ENCODE results near the gene COBLL1. TPM values are rescaled to one million over a fixed set of nuclear protein-coding genes. Genes with fewer than 3 reads are reported as not detected.

COBLL1 gene
- total RNA-seq, 1 donor from 2014 or later, result 18.6 TPM

DNA sequence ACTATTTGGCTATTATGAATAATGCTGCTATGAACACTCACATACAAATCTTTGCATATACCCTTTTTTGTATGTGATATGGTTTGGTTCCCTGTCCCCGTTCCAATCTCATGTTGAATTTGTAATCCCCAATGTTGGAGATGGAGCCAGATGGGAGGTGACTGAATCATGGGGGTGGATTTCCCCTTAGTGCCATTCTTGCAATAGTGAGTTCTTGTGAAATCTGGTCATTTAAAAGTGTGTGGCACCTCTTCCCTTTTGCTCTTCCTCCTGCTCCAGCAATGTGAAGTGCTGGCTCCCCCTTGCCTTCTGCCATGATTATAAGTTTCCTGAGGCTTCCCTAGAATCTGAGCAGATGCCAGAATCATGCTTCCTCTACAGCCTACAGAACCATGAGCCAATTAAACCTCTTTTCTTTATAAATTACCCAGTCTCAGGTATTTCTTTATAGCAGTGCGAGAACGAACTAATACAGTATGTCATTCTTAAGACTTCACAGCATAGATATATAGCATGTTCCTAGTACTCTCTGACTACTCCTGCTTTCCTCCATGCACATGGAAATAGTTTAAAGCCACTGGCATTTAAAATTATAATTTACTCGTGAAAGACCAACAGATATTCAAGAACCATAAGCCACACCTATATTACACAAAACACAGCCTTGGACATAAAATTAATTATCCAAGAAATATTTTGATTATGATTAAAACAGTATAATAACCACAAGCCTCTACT, 75.2 kb downstream of the COBLL1 start:
- no peaks in the 10 kb centered on the region for H3K9me3 ChIP-seq (ENCODE audit: insufficient read depth, low read depth, low read length)
- H3K27ac ChIP-seq (ENCODE audit: low read depth, low read length), result no peak overlapping the region
- H3K4me3 ChIP-seq (ENCODE audit: insufficient read depth, low read depth, low read length), result no peak overlapping the region
- H3K36me3 ChIP-seq (ENCODE audit: insufficient read depth, low read length), result no peaks in the 10 kb centered on the region
- H4K20me1 ChIP-seq (ENCODE audit: insufficient read depth, low read length), result no peaks in the 10 kb centered on the region
- FAIRE-seq (no peak), DNase-seq (ENCODE audit: low read depth) (no peak)
- Mint-ChIP-seq H3K9me3 (ENCODE audit: unreplicated experiment) (no peaks in the 10 kb centered on the region), H3K27me3 (ENCODE audit: low read depth, unreplicated experiment) (no peaks in the 10 kb centered on the region), H3K4me3 (ENCODE audit: unreplicated experiment) (no peak overlapping the region), H3K36me3 (ENCODE audit: low read depth, unreplicated experiment) (no peaks in the 10 kb centered on the region), H3K4me1 (ENCODE audit: low read depth, unreplicated experiment) (peaks cover 8% of the 10 kb centered on the region), H3K27ac (ENCODE audit: unreplicated experiment) (no peak overlapping the region)
- no peak overlapping the region for H2AFZ ChIP-seq (ENCODE audit: low read depth, low read length)
- H3K27me3 ChIP-seq (ENCODE audit: insufficient read depth, low read length), result no peaks in the 10 kb centered on the region
- H3K4me1 ChIP-seq (ENCODE audit: insufficient read depth, low read length), result no peaks in the 10 kb centered on the region
- H3K4me2 ChIP-seq (ENCODE audit: low read length), result no peak overlapping the region
- TF ChIP-seq EZH2 (IDR thresholded peaks at IDR 0.05; ENCODE audit: insufficient read depth, low read length), result no peak
- TF ChIP-seq, protein P1, sequence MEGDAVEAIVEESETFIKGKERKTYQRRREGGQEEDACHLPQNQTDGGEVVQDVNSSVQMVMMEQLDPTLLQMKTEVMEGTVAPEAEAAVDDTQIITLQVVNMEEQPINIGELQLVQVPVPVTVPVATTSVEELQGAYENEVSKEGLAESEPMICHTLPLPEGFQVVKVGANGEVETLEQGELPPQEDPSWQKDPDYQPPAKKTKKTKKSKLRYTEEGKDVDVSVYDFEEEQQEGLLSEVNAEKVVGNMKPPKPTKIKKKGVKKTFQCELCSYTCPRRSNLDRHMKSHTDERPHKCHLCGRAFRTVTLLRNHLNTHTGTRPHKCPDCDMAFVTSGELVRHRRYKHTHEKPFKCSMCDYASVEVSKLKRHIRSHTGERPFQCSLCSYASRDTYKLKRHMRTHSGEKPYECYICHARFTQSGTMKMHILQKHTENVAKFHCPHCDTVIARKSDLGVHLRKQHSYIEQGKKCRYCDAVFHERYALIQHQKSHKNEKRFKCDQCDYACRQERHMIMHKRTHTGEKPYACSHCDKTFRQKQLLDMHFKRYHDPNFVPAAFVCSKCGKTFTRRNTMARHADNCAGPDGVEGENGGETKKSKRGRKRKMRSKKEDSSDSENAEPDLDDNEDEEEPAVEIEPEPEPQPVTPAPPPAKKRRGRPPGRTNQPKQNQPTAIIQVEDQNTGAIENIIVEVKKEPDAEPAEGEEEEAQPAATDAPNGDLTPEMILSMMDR (IDR thresholded peaks at IDR 0.05; ENCODE audit: insufficient read depth, low read depth, low read length), result no peak
- H3K9ac ChIP-seq (ENCODE audit: low read length), result no peak overlapping the region
- H3K79me2 ChIP-seq (ENCODE audit: insufficient read depth, low read length), result no peaks in the 10 kb centered on the region

DNA sequence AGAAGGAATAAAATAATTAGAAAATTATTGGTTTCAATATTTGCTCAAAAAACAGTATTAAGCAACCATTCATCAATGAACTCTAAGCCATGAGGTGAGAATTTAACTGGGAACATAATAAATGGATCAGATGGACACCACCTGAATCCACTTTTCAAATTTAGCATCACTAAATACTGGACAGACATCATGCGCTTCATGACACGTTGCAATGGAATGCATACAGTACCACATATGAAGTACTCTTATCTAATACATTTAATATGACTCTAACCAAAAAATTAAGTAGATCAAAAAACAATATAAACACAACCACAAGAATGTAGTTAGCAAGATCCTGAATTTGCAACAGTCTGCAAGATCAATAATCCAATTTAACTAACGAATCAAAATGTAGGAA, 76.6 kb downstream of the COBLL1 start:
- no peaks in the 10 kb centered on the region for H3K27me3 ChIP-seq (ENCODE audit: insufficient read depth, low read length)
- H3K4me3 ChIP-seq (ENCODE audit: insufficient read depth, low read depth, low read length), result no peak overlapping the region
- peak; percentile 57 for DNase-seq (ENCODE audit: low read depth)
- Mint-ChIP-seq H3K27me3 (ENCODE audit: low read depth, unreplicated experiment) (no peaks in the 10 kb centered on the region), H3K4me3 (ENCODE audit: unreplicated experiment) (no peak overlapping the region), H3K9me3 (ENCODE audit: unreplicated experiment) (no peaks in the 10 kb centered on the region), H3K4me1 (ENCODE audit: low read depth, unreplicated experiment) (peaks cover 8% of the 10 kb centered on the region), H3K36me3 (ENCODE audit: low read depth, unreplicated experiment) (no peaks in the 10 kb centered on the region), H3K27ac (ENCODE audit: unreplicated experiment) (no peak overlapping the region)
- FAIRE-seq, result peak; percentile 47
- no peak overlapping the region for H2AFZ ChIP-seq (ENCODE audit: low read depth, low read length)
- H3K9ac ChIP-seq (ENCODE audit: low read length), result no peak overlapping the region
- TF ChIP-seq, protein P1 (IDR thresholded peaks at IDR 0.05; ENCODE audit: insufficient read depth, low read depth, low read length), result no peak
- no peak for TF ChIP-seq EZH2 (IDR thresholded peaks at IDR 0.05; ENCODE audit: insufficient read depth, low read length)
- H3K79me2 ChIP-seq (ENCODE audit: insufficient read depth, low read length), result no peaks in the 10 kb centered on the region
- H3K9me3 ChIP-seq (ENCODE audit: insufficient read depth, low read depth, low read length), result no peaks in the 10 kb centered on the region
- H4K20me1 ChIP-seq (ENCODE audit: insufficient read depth, low read length), result no peaks in the 10 kb centered on the region
- H3K4me1 ChIP-seq (ENCODE audit: insufficient read depth, low read length), result no peaks in the 10 kb centered on the region
- H3K36me3 ChIP-seq (ENCODE audit: insufficient read depth, low read length), result no peaks in the 10 kb centered on the region
- no peak overlapping the region for H3K27ac ChIP-seq (ENCODE audit: low read depth, low read length)
- no peak overlapping the region for H3K4me2 ChIP-seq (ENCODE audit: low read length)

DNA sequence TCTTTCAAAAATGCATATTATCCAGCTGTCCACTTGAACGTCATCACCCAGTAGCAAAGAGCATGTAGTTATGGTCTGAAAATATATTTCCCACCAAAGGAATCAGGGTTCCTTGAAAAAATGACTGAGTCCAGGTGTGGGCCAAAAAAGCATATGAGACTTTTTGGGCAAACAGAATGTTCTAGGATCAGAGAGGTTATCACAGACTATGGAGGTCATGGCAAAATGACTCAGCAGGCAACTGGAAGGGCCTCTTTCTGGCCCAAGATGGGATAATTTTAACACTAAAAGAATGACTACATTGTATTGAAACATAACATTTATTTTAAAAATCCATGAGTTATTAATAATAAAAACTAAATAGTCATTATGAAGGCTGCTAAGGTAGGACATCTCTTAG, 77.1 kb downstream of the COBLL1 start:
- no peaks in the 10 kb centered on the region for H3K9me3 Mint-ChIP-seq (ENCODE audit: unreplicated experiment)
- H3K4me3 Mint-ChIP-seq (ENCODE audit: unreplicated experiment), result no peak overlapping the region
- no peaks in the 10 kb centered on the region for H3K27me3 Mint-ChIP-seq (ENCODE audit: low read depth, unreplicated experiment)
- TF ChIP-seq, protein P1 (IDR thresholded peaks at IDR 0.05; ENCODE audit: insufficient read depth, low read depth, low read length), result no peak
- TF ChIP-seq EZH2 (IDR thresholded peaks at IDR 0.05; ENCODE audit: insufficient read depth, low read length), result no peak
- Histone ChIP-seq H4K20me1 (ENCODE audit: insufficient read depth, low read length) (no peaks in the 10 kb centered on the region), H2AFZ (ENCODE audit: low read depth, low read length) (no peak overlapping the region), H3K9ac (ENCODE audit: low read length) (no peak overlapping the region), H3K27ac (ENCODE audit: low read depth, low read length) (no peak overlapping the region), H3K36me3 (ENCODE audit: insufficient read depth, low read length) (no peaks in the 10 kb centered on the region), H3K4me1 (ENCODE audit: insufficient read depth, low read length) (no peaks in the 10 kb centered on the region), H3K79me2 (ENCODE audit: insufficient read depth, low read length) (no peaks in the 10 kb centered on the region), H3K9me3 (ENCODE audit: insufficient read depth, low read depth, low read length) (no peaks in the 10 kb centered on the region), H3K27me3 (ENCODE audit: insufficient read depth, low read length) (no peaks in the 10 kb centered on the region), H3K4me2 (ENCODE audit: low read length) (no peak overlapping the region), H3K4me3 (ENCODE audit: insufficient read depth, low read depth, low read length) (no peak overlapping the region)
- peaks cover 8% of the 10 kb centered on the region for H3K4me1 Mint-ChIP-seq (ENCODE audit: low read depth, unreplicated experiment)
- DNase-seq (ENCODE audit: low read depth) (no peak), FAIRE-seq (no peak)
- H3K27ac Mint-ChIP-seq (ENCODE audit: unreplicated experiment), result no peak overlapping the region
- no peaks in the 10 kb centered on the region for H3K36me3 Mint-ChIP-seq (ENCODE audit: low read depth, unreplicated experiment)
